ENCODE measurements around the gene ITGBL1. TPM values are rescaled to one million over a fixed set of nuclear protein-coding genes. Genes with fewer than 3 reads are reported as not detected.

ITGBL1 gene
- total and polyA plus RNA-seq, 2 of the 8 experiments (the other 6 are each of a cell fraction or from before 2014, with no cell fraction given) = not detected

DNA sequence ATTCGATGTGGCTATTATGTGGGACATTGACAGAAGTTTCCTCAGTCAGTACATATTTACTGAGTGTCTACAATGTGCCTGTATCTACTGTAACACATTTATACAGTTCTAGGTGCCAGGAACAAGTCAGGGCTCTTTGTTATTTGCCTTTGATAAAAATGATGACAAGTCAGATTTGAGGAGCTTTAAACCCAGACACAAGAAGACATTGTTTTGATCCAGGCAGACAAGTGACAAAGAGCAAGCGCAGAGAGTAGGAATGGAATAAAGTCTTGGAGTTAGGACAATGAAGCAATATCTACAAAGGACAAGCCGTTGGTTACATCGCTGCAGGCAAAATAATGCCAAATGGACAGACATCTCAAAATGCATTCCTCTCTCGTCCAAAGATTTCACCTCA is 70.1 kb downstream of the ITGBL1 start:
- FAIRE-seq (no peak), DNase-seq (ENCODE audit: low read depth in 1 of 2, low spot score in 2 of 2) (no peak)
- 94% methylated on average over 5 of the region's 5 CpGs; no CpG with 5 or more reads in 1 of the 2 experiments for WGBS, 2 experiments (ENCODE audit: extremely low coverage in 1 of 2, insufficient coverage in 1 of 2, insufficient read length in 1 of 2, insufficient replicate concordance in 2 of 2, low coverage in 1 of 2, low lambda C conversion rate in 2 of 2, missing lambda C conversion rate in 1 of 2)
- ChIA-PET POLR2A (ENCODE audit: partially characterized antibody) (no interaction called here), CTCF (ENCODE audit: partially characterized antibody) (interaction anchor here (0.6 to 1.2 kb wide), 3 partner anchors 21 to 448 kb away, joined by 3 to 5 read pairs (median 3); no protein-coding TSS in a partner anchor)
- H3K27ac ChIP-seq (ENCODE audit: low read depth, low read length) = no peak overlapping the region
- no peak overlapping the region for H4K5ac ChIP-seq (ENCODE audit: insufficient read length, low read depth, low read length)
- no peak overlapping the region for H3K9ac ChIP-seq (replicated peaks in 1 of 4; ENCODE audit: extremely low read depth in 1 of 4, low read depth in 3 of 4, low read length in 3 of 4)
- no peak overlapping the region for H2BK120ac ChIP-seq (replicated peaks; ENCODE audit: low read depth, low read length)
- peaks cover 0 to 3% (median 2%) of the 10 kb centered on the region in 4 experiments; a peak in 4 of 7 replicates for H3K4me1 ChIP-seq (replicated peaks in 1 of 4; ENCODE audit: control insufficient read depth in 3 of 4, insufficient read depth in 4 of 4, low read length in 3 of 4)
- H3K79me2 ChIP-seq (ENCODE audit: control insufficient read depth in 1 of 2, insufficient read depth in 2 of 2, low read length in 2 of 2) = no peaks in the 10 kb centered on the region
- no peak overlapping the region for H4K91ac ChIP-seq (replicated peaks; ENCODE audit: insufficient read length, low read length)
- no peaks in the 10 kb centered on the region for H4K20me1 ChIP-seq (replicated peaks in 1 of 2; ENCODE audit: control insufficient read depth in 1 of 2, insufficient read depth in 2 of 2, low read length in 2 of 2)
- no peak overlapping the region for H3K18ac ChIP-seq (ENCODE audit: extremely low read depth, low read length)
- no peak overlapping the region for H2BK15ac ChIP-seq (ENCODE audit: low read length)
- no peak overlapping the region for H3K4ac ChIP-seq (replicated peaks; ENCODE audit: insufficient read length, low read depth, low read length)
- H4K8ac ChIP-seq (ENCODE audit: extremely low read depth, insufficient read depth, low read length) = no peak overlapping the region
- no peak overlapping the region for H3K56ac ChIP-seq (replicated peaks; ENCODE audit: insufficient read length, low read depth, low read length)
- H2BK5ac ChIP-seq (ENCODE audit: low read depth, low read length) = no peak overlapping the region
- H3K36me3 ChIP-seq (ENCODE audit: control insufficient read depth in 2 of 4, insufficient read depth in 4 of 4, low read length in 3 of 4) = no peaks in the 10 kb centered on the region
- no peak overlapping the region for H2AFZ ChIP-seq (ENCODE audit: low read length)
- no peaks in the 10 kb centered on the region for H3K27me3 ChIP-seq (replicated peaks in 1 of 4; ENCODE audit: control insufficient read depth in 3 of 4, extremely low read depth in 1 of 4, insufficient read depth in 3 of 4, low read length in 3 of 4)
- no peak overlapping the region for H3K4me2 ChIP-seq (ENCODE audit: insufficient read depth in 1 of 2, low read depth in 2 of 2, low read length in 2 of 2)
- no peak overlapping the region for H3K4me3 ChIP-seq (ENCODE audit: extremely low read depth in 1 of 4, insufficient read depth in 2 of 4, low read depth in 3 of 4, low read length in 4 of 4)
- H3K23ac ChIP-seq (ENCODE audit: insufficient read length) = no peak overlapping the region
- no peak overlapping the region for H2AK5ac ChIP-seq (ENCODE audit: low read depth, low read length)
- no peaks in the 10 kb centered on the region for H3K79me1 ChIP-seq (ENCODE audit: low read depth, low read length)
- no peak overlapping the region for H2BK20ac ChIP-seq (ENCODE audit: low read length)
- no peaks in the 10 kb centered on the region for H3K9me3 ChIP-seq (ENCODE audit: insufficient read depth in 2 of 2, low read depth in 1 of 2, low read length in 1 of 2)
- H3K23me2 ChIP-seq (ENCODE audit: low read depth, low read length) = no peaks in the 10 kb centered on the region
- H2BK12ac ChIP-seq (ENCODE audit: low read depth, low read length) = no peak overlapping the region
- no peak overlapping the region for H3K14ac ChIP-seq (ENCODE audit: insufficient read length)
- TF ChIP-seq POLR2AphosphoS5 (IDR thresholded peaks at IDR 0.05; ENCODE audit: low read depth, low read length) (no peak), JUND (IDR thresholded peaks at IDR 0.05; ENCODE audit: low read length) (no peak), BCL11A (IDR thresholded peaks at IDR 0.05; ENCODE audit: low read depth in 2 of 2, low read length in 2 of 2) (no peak), PHF8 (conservative IDR thresholded peaks at IDR 0.05; ENCODE audit: low read depth, low read length) (no peak), KDM4A (IDR thresholded peaks at IDR 0.05; ENCODE audit: low read depth, low read length, severe bottlenecking) (no peak), RFX5 (IDR thresholded peaks at IDR 0.05; ENCODE audit: borderline replicate concordance, low read depth, low read length) (no peak), CHD1 (IDR thresholded peaks at IDR 0.05; ENCODE audit: low read depth, low read length) (no peak), TBP (IDR thresholded peaks at IDR 0.05; ENCODE audit: low read depth, low read length) (no peak), POU5F1 (IDR thresholded peaks at IDR 0.05; ENCODE audit: low read depth, low read length) (no peak)
- TF ChIP-seq, protein P1, sequence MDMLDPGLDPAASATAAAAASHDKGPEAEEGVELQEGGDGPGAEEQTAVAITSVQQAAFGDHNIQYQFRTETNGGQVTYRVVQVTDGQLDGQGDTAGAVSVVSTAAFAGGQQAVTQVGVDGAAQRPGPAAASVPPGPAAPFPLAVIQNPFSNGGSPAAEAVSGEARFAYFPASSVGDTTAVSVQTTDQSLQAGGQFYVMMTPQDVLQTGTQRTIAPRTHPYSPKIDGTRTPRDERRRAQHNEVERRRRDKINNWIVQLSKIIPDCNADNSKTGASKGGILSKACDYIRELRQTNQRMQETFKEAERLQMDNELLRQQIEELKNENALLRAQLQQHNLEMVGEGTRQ (IDR thresholded peaks at IDR 0.05; ENCODE audit: low read length) = no peak
- TF ChIP-seq, protein P2, sequence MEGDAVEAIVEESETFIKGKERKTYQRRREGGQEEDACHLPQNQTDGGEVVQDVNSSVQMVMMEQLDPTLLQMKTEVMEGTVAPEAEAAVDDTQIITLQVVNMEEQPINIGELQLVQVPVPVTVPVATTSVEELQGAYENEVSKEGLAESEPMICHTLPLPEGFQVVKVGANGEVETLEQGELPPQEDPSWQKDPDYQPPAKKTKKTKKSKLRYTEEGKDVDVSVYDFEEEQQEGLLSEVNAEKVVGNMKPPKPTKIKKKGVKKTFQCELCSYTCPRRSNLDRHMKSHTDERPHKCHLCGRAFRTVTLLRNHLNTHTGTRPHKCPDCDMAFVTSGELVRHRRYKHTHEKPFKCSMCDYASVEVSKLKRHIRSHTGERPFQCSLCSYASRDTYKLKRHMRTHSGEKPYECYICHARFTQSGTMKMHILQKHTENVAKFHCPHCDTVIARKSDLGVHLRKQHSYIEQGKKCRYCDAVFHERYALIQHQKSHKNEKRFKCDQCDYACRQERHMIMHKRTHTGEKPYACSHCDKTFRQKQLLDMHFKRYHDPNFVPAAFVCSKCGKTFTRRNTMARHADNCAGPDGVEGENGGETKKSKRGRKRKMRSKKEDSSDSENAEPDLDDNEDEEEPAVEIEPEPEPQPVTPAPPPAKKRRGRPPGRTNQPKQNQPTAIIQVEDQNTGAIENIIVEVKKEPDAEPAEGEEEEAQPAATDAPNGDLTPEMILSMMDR (IDR thresholded peaks at IDR 0.05; ENCODE audit: control extremely low read depth in 1 of 3, insufficient read depth in 1 of 3, low read depth in 1 of 3, low read length in 3 of 3) = no peak
